K562 (cell line): ENCODE results near the gene OR11A1. TPM values are rescaled to one million over a fixed set of nuclear protein-coding genes. Genes with fewer than 3 reads are reported as not detected.

Experiments used
- ATAC-seq: fragments of 200-7000 bp; cut with Tn5 transposase; 3 replicates; pipeline ENCODE4 v1.9.1; 2020; ENCODE audit warnings: moderate library complexity
- BruUV-seq: library from RNA; stranded (reverse); fragments of 400-500 nt; replicated peaks from 2 replicates; lab custom pipeline; 2021; lab: Mats Ljungman, UMichigan
- CTCF ChIA-PET: fragments of 300-600 bp; formaldehyde crosslinking; extraction: SDS; loops from one replicate; lab custom pipeline; 2021; ENCODE audit warnings: low intra/inter-chr PET ratio; lab: Yijun Ruan, JAX
- POLR2A ChIA-PET: fragments of 300-600, 350-650 bp; sonication (Branson Sonifier 250); formaldehyde crosslinking; extraction: SDS; loops from one replicate; lab custom pipeline; 2021; ENCODE audit warnings: antibody characterized with exemption, inconsistent platforms; lab: Yijun Ruan, JAX
- DNase-seq, 4 experiments: peaks; one replicate each; pipeline versions ENCODE4 v3.0.0 to v3.0.0-alpha.2; 2011 to 2018; ENCODE audit warnings: low spot score in 3 of 4, mixed read lengths in 3 of 4; ENCODE audit errors: extremely low read depth in 1 of 4
- FAIRE-seq: peaks from 2 replicates; lab custom pipeline; 2011; peaks lifted over from hg19 to GRCh38; lab: Jason Lieb, UNC
- H2AFZ ChIP-seq: 2 replicates; pipeline ENCODE4 v1.6.0; 2011; ENCODE audit warnings: low read depth, low read length, control low read depth, inconsistent platforms
- H3K27ac ChIP-seq: fragments of 200-600 bp; 3 replicates; pipeline ENCODE4 v1.8.0; 2011; ENCODE audit warnings: low read depth, mild to moderate bottlenecking, control low read depth, inconsistent platforms, low read length, moderate library complexity, mixed read lengths; ENCODE audit errors: extremely low read depth
- H3K27me3 ChIP-seq, 2 experiments: fragments of 300-600 bp in 1 of 2; 2 replicates in 1 of 2; 3 replicates in 1 of 2; pipeline versions ENCODE4 v1.6.0 to v1.8.0; 2011; ENCODE audit warnings: inconsistent platforms in 2 of 2, low read length in 2 of 2, mild to moderate bottlenecking in 1 of 2, mixed read lengths in 1 of 2, moderate library complexity in 1 of 2; ENCODE audit not compliant: control insufficient read depth in 2 of 2, insufficient read depth in 2 of 2
- H3K36me3 ChIP-seq: fragments of 300-600 bp; 3 replicates; pipeline ENCODE4 v1.8.0; 2011; ENCODE audit warnings: mild to moderate bottlenecking, low read length, inconsistent platforms; ENCODE audit not compliant: control insufficient read depth, insufficient read depth
- H3K4me1 ChIP-seq, 2 experiments: fragments of 200-600 bp in 1 of 2; replicated peaks in 1 of 2; 2 replicates in 1 of 2; 3 replicates in 1 of 2; pipeline versions ENCODE4 v1.5.1 to v1.8.0; 2011; ENCODE audit warnings: inconsistent platforms in 2 of 2, low read length in 2 of 2, mild to moderate bottlenecking in 1 of 2, mixed read lengths in 1 of 2, moderate library complexity in 1 of 2; ENCODE audit not compliant: control insufficient read depth in 2 of 2, insufficient read depth in 2 of 2
- H3K4me2 ChIP-seq: 2 replicates; pipeline ENCODE4 v1.6.1; 2011; ENCODE audit warnings: low read length, control low read depth, inconsistent platforms, mixed read lengths; ENCODE audit not compliant: insufficient read depth
- H3K4me3 ChIP-seq: fragments of 200-600 bp; sonication (generic), shearing (Covaris generic); 2 replicates; pipeline ENCODE4 v1.5.1; 2016; ENCODE audit warnings: control low read depth, inconsistent platforms
- H3K79me2 ChIP-seq: fragments of 200-600 bp; 3 replicates; pipeline ENCODE4 v1.8.0; 2011; ENCODE audit warnings: low read length, inconsistent platforms; ENCODE audit not compliant: control insufficient read depth, insufficient read depth
- H3K9ac ChIP-seq, 2 experiments: 2 replicates each; pipeline versions ENCODE4 v1.6.0 to v1.6.1; 2011; ENCODE audit warnings: low read depth in 2 of 2, low read length in 2 of 2, control low read depth in 1 of 2, inconsistent platforms in 1 of 2, mild to moderate bottlenecking in 1 of 2, mixed read lengths in 1 of 2; ENCODE audit not compliant: insufficient read depth in 1 of 2
- H3K9me1 ChIP-seq: one replicate; pipeline ENCODE4 v1.6.0; 2011; ENCODE audit warnings: inconsistent platforms, mild to moderate bottlenecking, low read length, moderate library complexity; ENCODE audit not compliant: control insufficient read depth, insufficient read depth
- H3K9me3 ChIP-seq: replicated peaks from 2 replicates; pipeline ENCODE4 v1.5.1; 2011; ENCODE audit warnings: low read depth, low read length, inconsistent platforms; ENCODE audit not compliant: control insufficient read depth, insufficient read depth
- H4K20me1 ChIP-seq: replicated peaks from 2 replicates; pipeline ENCODE4 v1.6.1; 2011; ENCODE audit warnings: low read length, inconsistent platforms, mixed read lengths; ENCODE audit not compliant: control insufficient read depth, insufficient read depth
- ELF4 ChIP-seq: fragments of 450-650 bp; formaldehyde crosslinking; IDR thresholded peaks from 2 replicates; pipeline ENCODE4 v1.4.0; 2022; ENCODE audit warnings: missing genetic modification characterization
- MCM3 ChIP-seq: fragments of 450-650 bp; IDR thresholded peaks from 2 replicates; pipeline ENCODE4 v1.6.1; 2016
- WGBS: fragments of 100-300 bp; shearing (Covaris generic); methylation state at CpG from one replicate; pipeline ENCODE4 v1.1.6; 2016; ENCODE audit warnings: low coverage, mixed read lengths; ENCODE audit not compliant: insufficient coverage; ENCODE audit errors: missing lambda C conversion rate; 5-methylcytosine and 5-hydroxymethylcytosine counted together
- in situ Hi-C: fragments of 300-500 bp; cut with MboI; formaldehyde crosslinking; loops from 4 replicates; pipeline ENCODE4 v1.15.0; 2018; ENCODE audit warnings: inconsistent platforms, mixed read lengths
- intact Hi-C: fragments of 100-400 bp; cut with micrococcal nuclease; formaldehyde crosslinking; loops from 2 replicates; pipeline ENCODE4 v1.14.2; 2022
- polyA plus RNA-seq, 8 experiments: library from polyadenylated mRNA; depleted of rRNA in 4 of 8; stranded (reverse) in 5 of 8; unstranded in 3 of 8; fragments of >200 nt; fragmentation: Nextera tagmentation in 2 of 8; fragmentation: Illumina TruSeq in 1 of 8; extraction: Ambion mirVana in 2 of 8; extraction: Trizol in 1 of 8; gene quantifications; 2 replicates each; pipeline versions ENCODE4 v1.2.1 to v1.2.3, GENCODE V29; 2011 to 2014; ENCODE audit warnings: inconsistent platforms in 1 of 8, missing spikeins in 1 of 8
- total RNA-seq, 7 experiments: library from RNA; depleted of rRNA in 6 of 7; stranded (reverse); fragments of >200 nt in 6 of 7; fragmentation: Illumina TruSeq in 2 of 7; extraction: Trizol in 2 of 7; gene quantifications; 2 replicates each; pipeline versions ENCODE4 v1.2.1 to v1.2.3, GENCODE V29; 2011 to 2021; ENCODE audit warnings: low replicate concordance in 1 of 7
- TF ChIP-seq, protein P1 (sequence below), 2 experiments: fragments of 450-650 bp in 1 of 2; sonication (generic) in 1 of 2; formaldehyde crosslinking in 1 of 2; IDR thresholded peaks in 1 of 2; conservative IDR thresholded peaks in 1 of 2; 2 replicates each; pipeline versions ENCODE4 v1.6.1 to v1.8.1; 2016 to 2023; ENCODE audit warnings: mild to moderate bottlenecking in 2 of 2, moderate library complexity in 2 of 2, inconsistent platforms in 1 of 2, missing genetic modification reagents in 1 of 2
- TF ChIP-seq, protein P2 (sequence below): sonication (generic); formaldehyde crosslinking; IDR thresholded peaks from 2 replicates; pipeline ENCODE4 v1.8.0; 2022; ENCODE audit warnings: mild to moderate bottlenecking, missing genetic modification reagents

OR11A1 gene
- total and polyA plus RNA-seq, 9 of the 15 experiments (the other 6 are each of a cell fraction or from before 2014, with no cell fraction given) = not detected

DNA sequence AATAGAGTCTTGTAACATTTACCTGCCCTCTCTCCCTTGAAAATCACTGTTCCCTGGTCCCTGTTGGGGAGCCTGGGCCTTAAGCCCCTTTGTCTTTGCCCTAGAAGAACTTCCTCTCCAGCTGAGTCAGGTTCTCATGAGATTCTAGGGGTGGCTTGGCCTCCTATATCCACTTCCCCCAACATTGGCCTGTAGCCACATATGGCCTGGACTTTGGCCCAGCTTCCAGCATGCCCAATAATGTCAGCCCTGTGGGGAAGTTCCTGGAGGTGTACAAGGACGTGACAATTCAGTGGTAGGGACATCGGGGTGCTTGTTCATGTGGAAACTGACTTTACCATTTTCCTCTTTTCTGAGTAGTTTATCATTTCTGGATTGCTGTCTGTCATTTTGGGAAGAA, 48.1 kb upstream of the OR11A1 start:
- Histone ChIP-seq H3K4me2 (no peak overlapping the region), H3K9me1 (no peaks in the 10 kb centered on the region), H3K9ac (no peak overlapping the region), H3K27me3 (peaks cover 14 to 70% of the 10 kb centered on the region in 2 experiments; a peak in 4 of 5 replicates), H3K27ac (no peak overlapping the region), H3K9me3 (no peaks in the 10 kb centered on the region), H3K4me1 (no peaks in the 10 kb centered on the region), H4K20me1 (0 out of 2 replicates have a peak, but pooled peaks cover 2% of the 10 kb centered on the region), H3K79me2 (no peaks in the 10 kb centered on the region), H3K36me3 (no peaks in the 10 kb centered on the region), H2AFZ (no peak overlapping the region), H3K4me3 (no peak overlapping the region)
- in situ Hi-C loops (no loop called here), intact Hi-C loops (no loop called here)
- CTCF ChIA-PET = no interaction called here
- POLR2A ChIA-PET = no interaction called here
- DNase-seq (no peak), FAIRE-seq (peak; percentile 42), ATAC-seq (no peak)
- BruUV-seq = no TSS peak
- WGBS = 3% methylated on average over 2 of the region's 2 CpGs
- TF ChIP-seq MCM3 (no peak), ELF4 (no peak)
- TF ChIP-seq, protein P1, sequence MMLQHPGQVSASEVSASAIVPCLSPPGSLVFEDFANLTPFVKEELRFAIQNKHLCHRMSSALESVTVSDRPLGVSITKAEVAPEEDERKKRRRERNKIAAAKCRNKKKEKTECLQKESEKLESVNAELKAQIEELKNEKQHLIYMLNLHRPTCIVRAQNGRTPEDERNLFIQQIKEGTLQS (IDR thresholded peaks at IDR 0.05) = no peak
- TF ChIP-seq, protein P1 (CRISPR knock-in tag; conservative IDR thresholded peaks at IDR 0.05) = no peak
- TF ChIP-seq, protein P2, sequence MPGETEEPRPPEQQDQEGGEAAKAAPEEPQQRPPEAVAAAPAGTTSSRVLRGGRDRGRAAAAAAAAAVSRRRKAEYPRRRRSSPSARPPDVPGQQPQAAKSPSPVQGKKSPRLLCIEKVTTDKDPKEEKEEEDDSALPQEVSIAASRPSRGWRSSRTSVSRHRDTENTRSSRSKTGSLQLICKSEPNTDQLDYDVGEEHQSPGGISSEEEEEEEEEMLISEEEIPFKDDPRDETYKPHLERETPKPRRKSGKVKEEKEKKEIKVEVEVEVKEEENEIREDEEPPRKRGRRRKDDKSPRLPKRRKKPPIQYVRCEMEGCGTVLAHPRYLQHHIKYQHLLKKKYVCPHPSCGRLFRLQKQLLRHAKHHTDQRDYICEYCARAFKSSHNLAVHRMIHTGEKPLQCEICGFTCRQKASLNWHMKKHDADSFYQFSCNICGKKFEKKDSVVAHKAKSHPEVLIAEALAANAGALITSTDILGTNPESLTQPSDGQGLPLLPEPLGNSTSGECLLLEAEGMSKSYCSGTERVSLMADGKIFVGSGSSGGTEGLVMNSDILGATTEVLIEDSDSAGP (CRISPR knock-in tag) = no peak
